ENCODE results near the gene PACC1. TPM values are rescaled to one million over a fixed set of nuclear protein-coding genes. Genes with fewer than 3 reads are reported as not detected.

The PACC1 gene
- polyA plus RNA-seq, 2 of the 4 experiments (the other 2 are of a cell fraction): 11.9 to 19.6 TPM

- peak overlapping the region; percentile 12 to 49; a peak in 1 of 6 replicates for H3K27ac ChIP-seq
- FAIRE-seq (no peak), DNase-seq (ENCODE audit: low read depth in 1 of 2, low spot score in 1 of 2) (no peak), ATAC-seq (no peak)
- no peak overlapping the region for H3K4me3 ChIP-seq
- POLR2A ChIA-PET: no interaction called here
- H3K9me3 ChIP-seq: peaks cover 7% of the 10 kb centered on the region; the same call in 2 of the 3 replicates
- H3K4me2 ChIP-seq: no peak overlapping the region
- no peak for TF ChIP-seq SREBF2 (IDR thresholded peaks at IDR 0.05)
- TF ChIP-seq RAD21 (conservative IDR thresholded peaks at IDR 0.05 in 1 of 2, IDR thresholded peaks at IDR 0.05 in 1 of 2): no peak
- TF ChIP-seq RARB (CRISPR knock-in tag; IDR thresholded peaks at IDR 0.05): no peak
- no peak for TF ChIP-seq HOXB5 (CRISPR knock-in tag; IDR thresholded peaks at IDR 0.05)
- TF ChIP-seq TFCP2L1 (CRISPR knock-in tag; IDR thresholded peaks at IDR 0.05): no peak
- TF ChIP-seq CTCF (IDR thresholded peaks at IDR 0.05): no peak
- TF ChIP-seq USF2 (IDR thresholded peaks at IDR 0.05): no peak
- no peak for TF ChIP-seq NR3C1 (IDR thresholded peaks at IDR 0.05)
- no peak for TF ChIP-seq MAZ (IDR thresholded peaks at IDR 0.05; ENCODE audit: borderline replicate concordance, low read depth, low read length)
- TF ChIP-seq GATA3 (IDR thresholded peaks at IDR 0.05; ENCODE audit: borderline replicate concordance): no peak
- no peak for TF ChIP-seq SMC3 (IDR thresholded peaks at IDR 0.05)
- TF ChIP-seq BHLHE40 (IDR thresholded peaks at IDR 0.05; ENCODE audit: low read depth, low read length): no peak
- TF ChIP-seq ZSCAN20 (CRISPR knock-in tag; IDR thresholded peaks at IDR 0.05): no peak
- no peak for TF ChIP-seq PHF8 (IDR thresholded peaks at IDR 0.05; ENCODE audit: borderline replicate concordance, low read depth)
- CTCF ChIA-PET: no interaction called here
- peaks cover 10% of the 10 kb centered on the region; the same call in 2 of the 3 replicates for H3K4me1 ChIP-seq
- 82% methylated on average over 7 of the region's 7 CpGs for WGBS (ENCODE audit: missing lambda C conversion rate)
Observed at GRCh38 chr1:212402666-212403321, 11.9 kb downstream of the PACC1 start.

- Histone ChIP-seq H3K27ac (peak overlapping the region; percentile 33 to 37; a peak in 2 of 6 replicates), H3K4me1 (peaks cover 10% of the 10 kb centered on the region; the same call in 2 of the 3 replicates), H3K4me2 (no peak overlapping the region), H3K9me3 (peaks cover 14% of the 10 kb centered on the region; the same call in 2 of the 3 replicates), H3K4me3 (no peak overlapping the region)
- FAIRE-seq: peak; percentile 79
- ATAC-seq: no peak
- DNase-seq (ENCODE audit: low read depth in 1 of 2, low spot score in 1 of 2): peak in 1 of 2 experiments; percentile 49
- TF ChIP-seq MAFK (IDR thresholded peaks at IDR 0.05; ENCODE audit: partially characterized antibody): peak; percentile 27
- no peak for TF ChIP-seq BCL3 (IDR thresholded peaks at IDR 0.05)
- no peak for TF ChIP-seq FOSL2 (IDR thresholded peaks at IDR 0.05)
- peak; percentile 42 for TF ChIP-seq FOSL2 (CRISPR knock-in tag; IDR thresholded peaks at IDR 0.05)
- ChIA-PET POLR2A (no interaction called here), CTCF (no interaction called here)
- 75% methylated on average over 7 of the region's 7 CpGs for WGBS (ENCODE audit: missing lambda C conversion rate)
Observed at GRCh38 chr1:212401838-212402582, 12.7 kb downstream of the PACC1 start.

- H3K9me3 ChIP-seq: peaks cover 22% of the 10 kb centered on the region; the same call in 2 of the 3 replicates
- peaks cover 10% of the 10 kb centered on the region; the same call in 2 of the 3 replicates for H3K4me1 ChIP-seq
- FAIRE-seq: no peak
- no peak for ATAC-seq
- TF ChIP-seq HOXB5 (CRISPR knock-in tag; IDR thresholded peaks at IDR 0.05) (no peak), BHLHE40 (IDR thresholded peaks at IDR 0.05; ENCODE audit: low read depth, low read length) (no peak), SMC3 (IDR thresholded peaks at IDR 0.05) (no peak), BCL3 (IDR thresholded peaks at IDR 0.05) (no peak), CBX2 (IDR thresholded peaks at IDR 0.05; ENCODE audit: borderline replicate concordance, low read depth) (no peak), RAD21 (conservative IDR thresholded peaks at IDR 0.05 in 1 of 2, IDR thresholded peaks at IDR 0.05 in 1 of 2) (no peak), TP53 (CRISPR knock-in tag; IDR thresholded peaks at IDR 0.05) (no peak), MAX (IDR thresholded peaks at IDR 0.05) (no peak), CTCF (IDR thresholded peaks at IDR 0.05) (no peak), ZNF302 (CRISPR knock-in tag; IDR thresholded peaks at IDR 0.05) (no peak), ESRRA (IDR thresholded peaks at IDR 0.05; ENCODE audit: borderline replicate concordance, low read length) (no peak)
- no peak overlapping the region for H3K4me2 ChIP-seq
- no peak overlapping the region for H3K27ac ChIP-seq
- H3K4me3 ChIP-seq: no peak overlapping the region
- CTCF ChIA-PET: no interaction called here
- POLR2A ChIA-PET: no interaction called here
- WGBS (ENCODE audit: missing lambda C conversion rate): 96% methylated on average over 4 of the region's 4 CpGs
- DNase-seq (ENCODE audit: low read depth in 1 of 2, low spot score in 1 of 2): no peak
Observed at GRCh38 chr1:212401042-212401441, 13.6 kb downstream of the PACC1 start.

Measured in A549 (cell line).